Esophagus muscularis mucosa (tissue), 4 donors: Measurements from ENCODE around the gene KMT2B.

Source experiments
- CTCF ChIP-seq, 3 experiments: fragments of 200-600 bp in 2 of 3; fragments of 450-650 bp in 1 of 3; sonication (generic) in 2 of 3; IDR thresholded peaks; one replicate each; pipeline ENCODE4 v1.5.1; 2017 to 2019; ENCODE audit warnings: antibody characterized with exemption in 3 of 3, mild to moderate bottlenecking in 2 of 3, moderate library complexity in 1 of 3
- EP300 ChIP-seq: sonication (generic); formaldehyde crosslinking; IDR thresholded peaks from one replicate; pipeline ENCODE4 v1.6.1; 2017; ENCODE audit warnings: antibody characterized with exemption
- POLR2A ChIP-seq: fragments of 450-650 bp; IDR thresholded peaks from one replicate; pipeline ENCODE4 v1.6.1; 2017; ENCODE audit warnings: antibody characterized with exemption, moderate library complexity, mild to moderate bottlenecking, low read depth
- POLR2AphosphoS5 ChIP-seq, 2 donors: sonication (generic); formaldehyde crosslinking; IDR thresholded peaks; one replicate each; pipeline ENCODE4 v1.6.1; 2017; ENCODE audit warnings: antibody characterized with exemption in 2 of 2

- no peak for TF ChIP-seq CTCF (IDR thresholded peaks at IDR 0.05)
- no peak for TF ChIP-seq POLR2AphosphoS5 (IDR thresholded peaks at IDR 0.05)
- TF ChIP-seq POLR2A: no peak
- no peak for TF ChIP-seq EP300
Measured at GRCh38 chr19:35695895-35696422, 21.8 kb upstream of the KMT2B start.
